Measurements from ENCODE around the gene FAM111A. TPM values are rescaled to one million over a fixed set of nuclear protein-coding genes. Genes with fewer than 3 reads are reported as not detected.
A peak's percentile ranks its signal among the peaks of the same experiment; 100 is the strongest.
"Not testable (repeated sequence)": the region's sequence is repeated elsewhere in the genome, so short reads cannot be mapped to it uniquely, and the experiment has no call there.

FAM111A gene, protein sequence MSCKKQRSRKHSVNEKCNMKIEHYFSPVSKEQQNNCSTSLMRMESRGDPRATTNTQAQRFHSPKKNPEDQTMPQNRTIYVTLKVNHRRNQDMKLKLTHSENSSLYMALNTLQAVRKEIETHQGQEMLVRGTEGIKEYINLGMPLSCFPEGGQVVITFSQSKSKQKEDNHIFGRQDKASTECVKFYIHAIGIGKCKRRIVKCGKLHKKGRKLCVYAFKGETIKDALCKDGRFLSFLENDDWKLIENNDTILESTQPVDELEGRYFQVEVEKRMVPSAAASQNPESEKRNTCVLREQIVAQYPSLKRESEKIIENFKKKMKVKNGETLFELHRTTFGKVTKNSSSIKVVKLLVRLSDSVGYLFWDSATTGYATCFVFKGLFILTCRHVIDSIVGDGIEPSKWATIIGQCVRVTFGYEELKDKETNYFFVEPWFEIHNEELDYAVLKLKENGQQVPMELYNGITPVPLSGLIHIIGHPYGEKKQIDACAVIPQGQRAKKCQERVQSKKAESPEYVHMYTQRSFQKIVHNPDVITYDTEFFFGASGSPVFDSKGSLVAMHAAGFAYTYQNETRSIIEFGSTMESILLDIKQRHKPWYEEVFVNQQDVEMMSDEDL
- total RNA-seq (10 to 100 TPM; 75.9 to 90.2 (median 78.9) TPM), total RNA-seq (12.2 to 229 (median 91.9) reads per million in 29 experiments)
- total RNA-seq (2013), result 83.1 TPM

DNA sequence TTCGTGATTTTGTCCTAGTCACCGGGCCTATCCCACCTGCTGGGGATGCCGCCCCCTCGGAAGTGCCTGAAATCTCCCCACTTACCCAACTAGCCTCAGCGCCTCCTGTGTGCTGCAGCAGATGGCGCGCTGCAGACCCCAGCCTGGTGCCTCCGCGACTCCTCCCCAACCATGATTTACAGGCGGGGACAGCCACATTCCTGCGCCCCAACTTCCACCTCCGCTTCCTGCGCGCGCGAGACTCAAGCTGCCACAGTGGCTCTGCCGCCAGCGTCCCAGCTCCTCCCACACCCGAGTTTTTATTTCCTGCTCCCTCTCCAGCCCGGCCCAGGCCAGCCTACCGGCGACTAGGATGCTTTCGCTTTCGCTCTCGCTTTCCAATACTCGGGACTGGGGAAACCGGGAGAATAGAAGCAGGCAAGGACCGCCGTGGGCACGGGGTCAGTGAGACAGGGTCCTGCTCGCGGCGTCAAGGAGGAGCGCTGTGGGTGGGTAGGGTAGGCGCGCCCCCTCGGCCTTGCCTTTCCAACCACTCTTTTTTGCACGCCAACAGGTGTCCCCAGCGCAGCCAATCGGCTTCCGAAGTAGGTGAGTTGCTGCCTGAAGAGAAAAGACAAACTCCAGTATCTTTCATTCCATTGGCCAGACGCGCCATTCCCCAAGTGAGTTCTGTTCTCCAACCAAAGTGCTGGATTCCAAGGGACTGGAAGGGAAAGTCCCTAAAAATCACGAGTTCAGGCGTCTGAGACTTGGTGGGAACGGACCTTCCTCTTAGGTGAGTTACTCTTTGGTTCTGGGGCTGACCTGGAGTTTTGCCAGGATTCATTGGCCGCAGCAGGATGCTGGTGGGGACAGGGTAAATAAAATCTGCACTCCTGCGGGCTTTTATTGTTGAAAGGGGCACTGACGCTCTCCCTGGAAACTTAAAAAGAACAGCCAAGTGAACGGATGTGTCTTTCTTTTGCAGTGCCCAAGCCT lies at the start of gene FAM111A:
Gene FAM111A (plus strand): TSS at position 327 of the 978 bp plus-strand sequence. CDS start 6,017 bp downstream, outside the sequence.
- ChIA-PET POLR2A (interaction anchor here in 1 of 2 donors (0.6 kb wide), 1 partner anchor 1807 kb away, joined by 3 read pairs; the partner anchor contains the start of gene SSRP1), CTCF (interaction anchor here (0.6 to 2.7 kb wide), 6 partner anchors 14 to 662 kb away, joined by 3 to 29 read pairs (median 8); partner anchors contain the start of gene DTX4 (in 1 of the 2))
- peaks cover 18% of the 10 kb centered on the region for H3K36me3 Mint-ChIP-seq
- H3K27ac ChIP-seq (ENCODE audit: low read length), result peak within 1 kb of the TSS; percentile 93
- peaks cover 50 to 56% (median 51%) of the 10 kb centered on the region in 3 donors for H3K4me1 Mint-ChIP-seq
- no peaks in the 10 kb centered on the region for H3K27me3 ChIP-seq (replicated peaks in 1 of 2; ENCODE audit: control insufficient read depth in 2 of 2, extremely low read depth in 1 of 2, insufficient read depth in 2 of 2, low read length in 1 of 2)
- H3K4me1 ChIP-seq (ENCODE audit: control insufficient read depth in 1 of 2, extremely low read depth in 1 of 2, insufficient read depth in 2 of 2, low read length in 2 of 2), result peaks cover 21 to 26% of the 10 kb centered on the region in 2 experiments
- no peaks in the 10 kb centered on the region for H3K27me3 Mint-ChIP-seq
- H3K27ac Mint-ChIP-seq, result peak within 1 kb of the TSS; percentile 92 to 95
- DNase-seq (peak; percentile 69 to 93 (median 85)), ATAC-seq (replicated peaks in 1 of 4) (peak; percentile 83 to 89 (median 87))
- H3K36me3 ChIP-seq (ENCODE audit: control insufficient read depth in 2 of 2, extremely low read depth in 1 of 2, insufficient read depth in 1 of 2, low read length in 1 of 2), result peaks cover 0 to 15% of the 10 kb centered on the region in 2 donors
- H3K4me3 ChIP-seq (ENCODE audit: control insufficient read depth in 1 of 2, extremely low read depth in 1 of 2, low read length in 1 of 2), result peak within 1 kb of the TSS; percentile 77 to 87
- H3K9me3 Mint-ChIP-seq, result no peaks in the 10 kb centered on the region
- WGBS (ENCODE audit: insufficient coverage), result under 1% methylated on average over 40 of the region's 50 CpGs
- H3K4me3 Mint-ChIP-seq, result peak within 1 kb of the TSS; percentile 93 to 97 (median 97)
- H3K9me3 ChIP-seq, result no peaks in the 10 kb centered on the region

DNA sequence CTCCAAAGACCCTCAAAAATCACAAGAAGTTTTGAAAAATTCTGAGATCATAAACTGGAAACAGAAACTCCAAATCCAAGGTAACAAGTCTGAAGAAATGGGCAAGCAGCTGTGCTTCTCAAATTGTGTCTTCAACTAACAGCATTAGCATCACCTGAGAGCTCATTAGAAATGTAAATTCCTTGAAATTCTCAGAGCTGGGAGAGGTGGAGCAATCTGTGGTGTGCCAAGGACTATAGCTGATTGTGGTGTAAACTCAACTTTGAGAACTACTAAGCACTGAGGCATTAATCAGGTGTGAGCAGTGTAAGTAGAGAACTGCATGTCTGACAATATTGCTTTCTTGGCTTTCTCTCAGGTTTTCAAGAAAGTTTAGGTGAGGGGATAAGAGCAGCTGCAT lies 49.1 kb upstream of the FAM111A start:
- H3K27me3 ChIP-seq (replicated peaks in 1 of 2; ENCODE audit: control insufficient read depth in 2 of 2, extremely low read depth in 1 of 2, insufficient read depth in 2 of 2, low read length in 1 of 2); H3K36me3 Mint-ChIP-seq; H3K4me3 Mint-ChIP-seq; H3K9me3 ChIP-seq; H3K4me1 ChIP-seq (ENCODE audit: control insufficient read depth in 1 of 2, extremely low read depth in 1 of 2, insufficient read depth in 2 of 2, low read length in 2 of 2); DNase-seq; POLR2A ChIA-PET; H3K4me1 Mint-ChIP-seq; H3K9me3 Mint-ChIP-seq; H3K36me3 ChIP-seq (ENCODE audit: control insufficient read depth in 2 of 2, extremely low read depth in 1 of 2, insufficient read depth in 1 of 2, low read length in 1 of 2); H3K4me3 ChIP-seq (ENCODE audit: control insufficient read depth in 1 of 2, extremely low read depth in 1 of 2, low read length in 1 of 2); H3K27ac ChIP-seq (ENCODE audit: low read length); ATAC-seq (replicated peaks in 1 of 4); CTCF ChIA-PET; H3K27ac Mint-ChIP-seq: not testable (repeated sequence)
- H3K27me3 Mint-ChIP-seq, result peaks cover 12 to 22% of the 10 kb centered on the region in 2 donors

DNA sequence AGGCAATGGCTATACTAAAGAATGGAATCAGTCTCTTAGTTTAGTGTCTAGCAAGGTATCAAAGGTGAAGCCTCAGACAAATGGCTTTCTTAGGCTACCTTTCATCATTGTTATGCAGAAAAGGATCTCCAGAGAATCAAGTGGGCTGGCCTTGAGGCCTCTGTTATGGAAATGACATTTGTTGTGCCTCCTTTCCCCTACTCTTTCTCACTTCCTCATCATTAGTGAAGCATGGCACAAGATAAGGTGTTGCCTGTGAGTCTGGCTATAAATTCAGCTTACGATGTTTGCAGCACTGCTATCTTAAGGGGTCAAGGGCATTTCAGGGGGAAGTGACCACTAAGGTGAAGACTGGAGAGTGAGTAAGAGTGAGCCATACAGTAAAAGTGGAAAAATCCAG lies 47.4 kb upstream of the FAM111A start:
- not testable (repeated sequence) for H3K4me3 ChIP-seq (ENCODE audit: control insufficient read depth in 1 of 2, extremely low read depth in 1 of 2, low read length in 1 of 2); ATAC-seq (replicated peaks in 1 of 4); H3K4me3 Mint-ChIP-seq; H3K36me3 Mint-ChIP-seq; H3K27me3 ChIP-seq (replicated peaks in 1 of 2; ENCODE audit: control insufficient read depth in 2 of 2, extremely low read depth in 1 of 2, insufficient read depth in 2 of 2, low read length in 1 of 2); DNase-seq; H3K9me3 ChIP-seq; H3K4me1 Mint-ChIP-seq; H3K27ac ChIP-seq (ENCODE audit: low read length); H3K9me3 Mint-ChIP-seq; H3K4me1 ChIP-seq (ENCODE audit: control insufficient read depth in 1 of 2, extremely low read depth in 1 of 2, insufficient read depth in 2 of 2, low read length in 2 of 2); H3K36me3 ChIP-seq (ENCODE audit: control insufficient read depth in 2 of 2, extremely low read depth in 1 of 2, insufficient read depth in 1 of 2, low read length in 1 of 2); H3K27ac Mint-ChIP-seq
- H3K27me3 Mint-ChIP-seq, result peaks cover 14 to 32% of the 10 kb centered on the region in 2 donors
- POLR2A ChIA-PET, result interaction anchor here in 1 of 2 donors (0.6 kb wide), 1 partner anchor 1676 kb away, joined by 3 read pairs; no protein-coding TSS in a partner anchor
- CTCF ChIA-PET, result interaction anchor here (0.6 to 2.1 kb wide), 5 partner anchors 41 to 508 kb away, joined by 3 to 9 read pairs (median 3); no protein-coding TSS in a partner anchor
- WGBS (ENCODE audit: insufficient coverage), result no CpG with 5 or more reads among the region's 1 CpG

DNA sequence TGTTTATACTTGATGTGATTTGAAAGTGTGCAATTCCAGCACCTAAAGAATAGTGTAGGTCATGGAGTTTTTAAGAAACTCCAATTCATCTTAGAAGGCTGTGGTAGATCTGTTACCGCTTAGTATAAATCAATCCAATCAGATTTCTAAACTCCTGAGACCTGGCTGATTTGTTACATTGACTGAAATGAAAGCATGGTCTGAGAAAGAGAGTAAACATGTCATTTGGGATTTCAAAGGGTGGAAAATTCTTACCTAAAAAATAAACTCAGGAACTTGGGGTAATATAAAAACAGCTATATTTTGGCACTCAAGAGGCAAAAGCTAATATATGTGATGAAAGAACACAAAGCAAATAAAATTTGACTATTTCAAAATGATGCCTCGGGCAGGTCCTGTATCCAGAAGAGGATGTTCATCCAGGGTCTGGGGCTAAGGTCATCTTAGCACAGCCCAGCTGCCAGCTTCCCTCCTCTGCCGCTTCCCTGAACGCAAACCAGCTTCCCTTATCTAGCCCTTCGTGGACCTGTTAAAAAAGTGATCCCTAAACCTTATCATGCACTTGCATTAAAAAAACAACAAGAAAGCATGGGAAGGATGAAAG lies 46.6 kb upstream of the FAM111A start:
- H3K4me1 ChIP-seq (ENCODE audit: control insufficient read depth in 1 of 2, extremely low read depth in 1 of 2, insufficient read depth in 2 of 2, low read length in 2 of 2); H3K36me3 ChIP-seq (ENCODE audit: control insufficient read depth in 2 of 2, extremely low read depth in 1 of 2, insufficient read depth in 1 of 2, low read length in 1 of 2); H3K27me3 ChIP-seq (replicated peaks in 1 of 2; ENCODE audit: control insufficient read depth in 2 of 2, extremely low read depth in 1 of 2, insufficient read depth in 2 of 2, low read length in 1 of 2); H3K9me3 Mint-ChIP-seq; ATAC-seq (replicated peaks in 1 of 4); H3K4me3 Mint-ChIP-seq; H3K4me1 Mint-ChIP-seq; H3K4me3 ChIP-seq (ENCODE audit: control insufficient read depth in 1 of 2, extremely low read depth in 1 of 2, low read length in 1 of 2); H3K36me3 Mint-ChIP-seq; H3K27ac ChIP-seq (ENCODE audit: low read length); DNase-seq; H3K9me3 ChIP-seq: not testable (repeated sequence)
- Mint-ChIP-seq H3K27me3 (peaks cover 18 to 36% of the 10 kb centered on the region in 2 donors), H3K27ac (peak overlapping the region in 1 of 2 donors; percentile 28)
- no CpG with 5 or more reads among the region's 5 CpGs for WGBS (ENCODE audit: insufficient coverage)
- ChIA-PET CTCF (interaction anchor here (0.8 to 2.4 kb wide), 5 partner anchors 10 to 62 kb away, joined by 3 to 13 read pairs (median 5); no protein-coding TSS in a partner anchor), POLR2A (interaction anchor here in 1 of 2 donors (0.6 kb wide), 1 partner anchor 1675 kb away, joined by 3 read pairs; no protein-coding TSS in a partner anchor)

DNA sequence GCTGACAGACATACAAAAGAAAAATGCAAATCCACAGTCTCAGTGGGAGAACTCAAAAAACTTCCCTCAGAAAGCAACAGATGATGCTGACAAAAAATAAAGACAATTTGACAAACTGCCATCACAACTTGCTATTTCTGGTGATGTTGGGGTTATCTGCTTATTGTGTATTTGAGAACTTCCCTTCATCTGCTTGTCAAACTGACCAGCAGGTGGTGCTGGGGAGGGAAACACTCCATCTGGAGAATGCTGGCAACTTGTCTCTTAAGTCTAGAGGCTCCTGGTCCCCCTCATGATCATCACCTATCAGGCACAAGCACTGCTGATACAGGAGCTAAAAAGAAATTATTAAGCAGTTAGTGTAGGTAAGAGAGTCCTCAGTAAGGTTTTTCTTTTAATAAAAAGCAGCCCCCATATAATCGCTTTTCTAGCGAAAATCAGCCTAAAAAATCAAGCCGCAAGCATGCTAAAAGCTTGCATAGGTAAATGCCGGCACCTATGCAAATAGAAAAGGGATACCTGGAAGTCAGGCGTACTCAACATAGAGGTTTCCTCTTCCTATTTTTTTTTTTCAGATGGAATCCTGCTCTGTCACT lies 45.4 kb upstream of the FAM111A start:
- Mint-ChIP-seq H3K27ac (no peak overlapping the region), H3K4me1 (peaks cover 6 to 16% (median 14%) of the 10 kb centered on the region in 3 donors), H3K36me3 (no peaks in the 10 kb centered on the region), H3K4me3 (no peak overlapping the region), H3K27me3 (peaks cover 15 to 36% of the 10 kb centered on the region in 2 donors), H3K9me3 (no peaks in the 10 kb centered on the region)
- no peak overlapping the region for H3K27ac ChIP-seq (ENCODE audit: low read length)
- no peaks in the 10 kb centered on the region for H3K36me3 ChIP-seq (ENCODE audit: control insufficient read depth in 2 of 2, extremely low read depth in 1 of 2, insufficient read depth in 1 of 2, low read length in 1 of 2)
- peaks cover 0 to 10% of the 10 kb centered on the region in 2 experiments for H3K27me3 ChIP-seq (replicated peaks in 1 of 2; ENCODE audit: control insufficient read depth in 2 of 2, extremely low read depth in 1 of 2, insufficient read depth in 2 of 2, low read length in 1 of 2)
- ATAC-seq (replicated peaks in 1 of 4) (peak; percentile 47 to 77 (median 61)), DNase-seq (peak; percentile 37 to 81 (median 61))
- WGBS (ENCODE audit: insufficient coverage), result 93% methylated on average over 2 of the region's 5 CpGs
- ChIA-PET CTCF (interaction anchor here (0.7 to 2.4 kb wide), 9 partner anchors 11 to 61 kb away, joined by 3 to 13 read pairs (median 4); partner anchors contain the start of gene FAM111A (in 1 of the 2)), POLR2A (interaction anchor here (0.6 to 0.7 kb wide), 2 partner anchors 64 to 65 kb away, joined by 3 read pairs; no protein-coding TSS in a partner anchor)
- no peaks in the 10 kb centered on the region for H3K9me3 ChIP-seq
- H3K4me3 ChIP-seq (ENCODE audit: control insufficient read depth in 1 of 2, extremely low read depth in 1 of 2, low read length in 1 of 2), result no peak overlapping the region
- H3K4me1 ChIP-seq (ENCODE audit: control insufficient read depth in 1 of 2, extremely low read depth in 1 of 2, insufficient read depth in 2 of 2, low read length in 2 of 2), result peaks cover 0 to 8% of the 10 kb centered on the region in 2 experiments

All from T-cell (primary cell).